BLaER1 (cell line): ENCODE results near the gene HLF.

Experiments used
- H3K27ac ChIP-seq: shearing (Covaris generic); formaldehyde crosslinking; 2 replicates; pipeline ENCODE4 v1.8.1; 2022
- H3K27me3 ChIP-seq: shearing (Covaris generic); formaldehyde crosslinking; 2 replicates; pipeline ENCODE4 v1.8.1; 2022
- H3K36me3 ChIP-seq: shearing (Covaris generic); formaldehyde crosslinking; 2 replicates; pipeline ENCODE4 v1.8.1; 2022
- H3K4me1 ChIP-seq: shearing (Covaris generic); formaldehyde crosslinking; 2 replicates; pipeline ENCODE4 v1.8.1; 2022
- H3K4me2 ChIP-seq: shearing (Covaris generic); formaldehyde crosslinking; 2 replicates; pipeline ENCODE4 v1.8.1; 2022
- H3K4me3 ChIP-seq: shearing (Covaris generic); formaldehyde crosslinking; 2 replicates; pipeline ENCODE4 v1.8.1; 2022
- H3K9ac ChIP-seq: shearing (Covaris generic); formaldehyde crosslinking; 2 replicates; pipeline ENCODE4 v1.8.1; 2022
- H3K9me3 ChIP-seq: shearing (Covaris generic); formaldehyde crosslinking; 2 replicates; pipeline ENCODE4 v1.8.1; 2022
- H4K20me1 ChIP-seq: shearing (Covaris generic); formaldehyde crosslinking; 2 replicates; pipeline ENCODE4 v1.8.1; 2022
- Cebpa-rat ChIP-seq: shearing (Covaris generic); IDR thresholded peaks from 2 replicates; pipeline ENCODE4 v1.8.1; 2022

The HLF gene

GRCh38 chr17:55340686-55341085 lies 75.9 kb downstream of the HLF start:
- H3K4me1 ChIP-seq: no peaks in the 10 kb centered on the region
- H3K9ac ChIP-seq: no peak overlapping the region
- H3K4me2 ChIP-seq: no peak overlapping the region
- no peak overlapping the region for H3K4me3 ChIP-seq
- no peaks in the 10 kb centered on the region for H4K20me1 ChIP-seq
- H3K9me3 ChIP-seq: peaks cover 13% of the 10 kb centered on the region
- no peaks in the 10 kb centered on the region for H3K36me3 ChIP-seq
- no peak for TF ChIP-seq Cebpa-rat
- no peaks in the 10 kb centered on the region for H3K27me3 ChIP-seq
- no peak overlapping the region for H3K27ac ChIP-seq

GRCh38 chr17:55341432-55341831 lies 76.7 kb downstream of the HLF start:
- no peak for TF ChIP-seq Cebpa-rat
- Histone ChIP-seq H3K9me3 (peaks cover 13% of the 10 kb centered on the region), H3K4me1 (no peaks in the 10 kb centered on the region), H3K4me3 (no peak overlapping the region), H3K27ac (no peak overlapping the region), H3K9ac (no peak overlapping the region), H3K36me3 (no peaks in the 10 kb centered on the region), H4K20me1 (no peaks in the 10 kb centered on the region), H3K4me2 (no peak overlapping the region), H3K27me3 (no peaks in the 10 kb centered on the region)

- Histone ChIP-seq H3K4me2 (no peak overlapping the region), H4K20me1 (no peaks in the 10 kb centered on the region), H3K36me3 (no peaks in the 10 kb centered on the region), H3K9me3 (peaks cover 7% of the 10 kb centered on the region; the same call in 1 of the 2 replicates), H3K9ac (no peak overlapping the region), H3K27me3 (no peaks in the 10 kb centered on the region), H3K4me1 (no peaks in the 10 kb centered on the region), H3K27ac (no peak overlapping the region), H3K4me3 (no peak overlapping the region)
- no peak for TF ChIP-seq Cebpa-rat
Observed at GRCh38 chr17:55342800-55343585, 78.2 kb downstream of the HLF start.

- Histone ChIP-seq H3K27me3 (no peaks in the 10 kb centered on the region), H3K36me3 (no peaks in the 10 kb centered on the region), H3K27ac (no peak overlapping the region), H4K20me1 (no peaks in the 10 kb centered on the region), H3K4me3 (no peak overlapping the region), H3K4me2 (no peak overlapping the region), H3K9me3 (no peaks in the 10 kb centered on the region; the same call in 1 of the 2 replicates), H3K9ac (no peak overlapping the region), H3K4me1 (no peaks in the 10 kb centered on the region)
- no peak for TF ChIP-seq Cebpa-rat
Observed at GRCh38 chr17:55343900-55344513, 79.2 kb downstream of the HLF start.

GRCh38 chr17:55344514-55344997 lies 79.8 kb downstream of the HLF start:
- Histone ChIP-seq H3K4me2 (no peak overlapping the region), H3K9ac (no peak overlapping the region), H3K27ac (no peak overlapping the region), H3K27me3 (no peaks in the 10 kb centered on the region), H4K20me1 (no peaks in the 10 kb centered on the region), H3K4me3 (no peak overlapping the region), H3K4me1 (no peaks in the 10 kb centered on the region), H3K9me3 (no peaks in the 10 kb centered on the region; the same call in 1 of the 2 replicates), H3K36me3 (no peaks in the 10 kb centered on the region)
- TF ChIP-seq Cebpa-rat: no peak

GRCh38 chr17:55345132-55345531 lies 80.4 kb downstream of the HLF start:
- no peaks in the 10 kb centered on the region; the same call in 1 of the 2 replicates for H3K9me3 ChIP-seq
- no peak for TF ChIP-seq Cebpa-rat
- H4K20me1 ChIP-seq: no peaks in the 10 kb centered on the region
- H3K27ac ChIP-seq: no peak overlapping the region
- H3K9ac ChIP-seq: no peak overlapping the region
- H3K4me1 ChIP-seq: no peaks in the 10 kb centered on the region
- H3K36me3 ChIP-seq: no peaks in the 10 kb centered on the region
- no peak overlapping the region for H3K4me2 ChIP-seq
- no peaks in the 10 kb centered on the region for H3K27me3 ChIP-seq
- no peak overlapping the region for H3K4me3 ChIP-seq

- no peak overlapping the region for H3K9ac ChIP-seq
- H3K36me3 ChIP-seq: no peaks in the 10 kb centered on the region
- H3K4me1 ChIP-seq: no peaks in the 10 kb centered on the region
- no peak overlapping the region for H3K4me3 ChIP-seq
- H3K9me3 ChIP-seq: no peaks in the 10 kb centered on the region; the same call in 1 of the 2 replicates
- H3K27me3 ChIP-seq: no peaks in the 10 kb centered on the region
- no peak overlapping the region for H3K4me2 ChIP-seq
- H3K27ac ChIP-seq: no peak overlapping the region
- H4K20me1 ChIP-seq: no peaks in the 10 kb centered on the region
- TF ChIP-seq Cebpa-rat: no peak
Observed at GRCh38 chr17:55346658-55347057, 81.9 kb downstream of the HLF start.

GRCh38 chr17:55347341-55347740 lies 82.6 kb downstream of the HLF start:
- no peaks in the 10 kb centered on the region for H3K27me3 ChIP-seq
- H3K9me3 ChIP-seq: no peaks in the 10 kb centered on the region; the same call in 1 of the 2 replicates
- H3K4me3 ChIP-seq: no peak overlapping the region
- no peaks in the 10 kb centered on the region for H3K36me3 ChIP-seq
- H3K9ac ChIP-seq: no peak overlapping the region
- H3K27ac ChIP-seq: no peak overlapping the region
- no peak overlapping the region for H3K4me2 ChIP-seq
- no peaks in the 10 kb centered on the region for H4K20me1 ChIP-seq
- H3K4me1 ChIP-seq: no peaks in the 10 kb centered on the region
- TF ChIP-seq Cebpa-rat: no peak

GRCh38 chr17:55348749-55349354 lies 84.1 kb downstream of the HLF start:
- Histone ChIP-seq H3K9me3 (peaks cover 3% of the 10 kb centered on the region; the same call in 1 of the 2 replicates), H3K27ac (no peak overlapping the region), H3K4me2 (no peak overlapping the region), H3K36me3 (no peaks in the 10 kb centered on the region), H3K9ac (no peak overlapping the region), H3K4me3 (no peak overlapping the region), H3K4me1 (no peaks in the 10 kb centered on the region), H3K27me3 (no peaks in the 10 kb centered on the region), H4K20me1 (no peaks in the 10 kb centered on the region)
- TF ChIP-seq Cebpa-rat: no peak

- no peak overlapping the region for H3K9ac ChIP-seq
- H3K36me3 ChIP-seq: no peaks in the 10 kb centered on the region
- H3K9me3 ChIP-seq: peaks cover 5% of the 10 kb centered on the region; the same call in 1 of the 2 replicates
- no peak overlapping the region for H3K27ac ChIP-seq
- no peak overlapping the region for H3K4me2 ChIP-seq
- TF ChIP-seq Cebpa-rat: no peak
- no peaks in the 10 kb centered on the region for H4K20me1 ChIP-seq
- no peaks in the 10 kb centered on the region for H3K4me1 ChIP-seq
- H3K27me3 ChIP-seq: no peaks in the 10 kb centered on the region
- H3K4me3 ChIP-seq: no peak overlapping the region
Observed at GRCh38 chr17:55350825-55351205, 86.1 kb downstream of the HLF start.
